Ovary (tissue), 3 donors: Measurements from ENCODE around the gene GLIPR1L1.

ENCODE experiments used
- EP300 ChIP-seq: sonication (generic); formaldehyde crosslinking; IDR thresholded peaks from one replicate; pipeline ENCODE4 v1.6.1; 2017; ENCODE audit warnings: antibody characterized with exemption
- POLR2A ChIP-seq: fragments of 450-650 bp; IDR thresholded peaks from one replicate; pipeline ENCODE4 v1.6.1; 2017; ENCODE audit warnings: antibody characterized with exemption, mild to moderate bottlenecking, moderate library complexity
- TF ChIP-seq, protein P1 (sequence below), 3 donors: fragments of 450-650 bp in 2 of 3; fragments of 200-600 bp in 1 of 3; IDR thresholded peaks; one replicate each; pipeline versions ENCODE4 v1.5.1 to v1.8.0; 2016 to 2022; ENCODE audit warnings: antibody characterized with exemption in 3 of 3, mild to moderate bottlenecking in 1 of 3
- donor health status: DM: no; HTN: no; CAD: no.

- TF ChIP-seq, protein P1, sequence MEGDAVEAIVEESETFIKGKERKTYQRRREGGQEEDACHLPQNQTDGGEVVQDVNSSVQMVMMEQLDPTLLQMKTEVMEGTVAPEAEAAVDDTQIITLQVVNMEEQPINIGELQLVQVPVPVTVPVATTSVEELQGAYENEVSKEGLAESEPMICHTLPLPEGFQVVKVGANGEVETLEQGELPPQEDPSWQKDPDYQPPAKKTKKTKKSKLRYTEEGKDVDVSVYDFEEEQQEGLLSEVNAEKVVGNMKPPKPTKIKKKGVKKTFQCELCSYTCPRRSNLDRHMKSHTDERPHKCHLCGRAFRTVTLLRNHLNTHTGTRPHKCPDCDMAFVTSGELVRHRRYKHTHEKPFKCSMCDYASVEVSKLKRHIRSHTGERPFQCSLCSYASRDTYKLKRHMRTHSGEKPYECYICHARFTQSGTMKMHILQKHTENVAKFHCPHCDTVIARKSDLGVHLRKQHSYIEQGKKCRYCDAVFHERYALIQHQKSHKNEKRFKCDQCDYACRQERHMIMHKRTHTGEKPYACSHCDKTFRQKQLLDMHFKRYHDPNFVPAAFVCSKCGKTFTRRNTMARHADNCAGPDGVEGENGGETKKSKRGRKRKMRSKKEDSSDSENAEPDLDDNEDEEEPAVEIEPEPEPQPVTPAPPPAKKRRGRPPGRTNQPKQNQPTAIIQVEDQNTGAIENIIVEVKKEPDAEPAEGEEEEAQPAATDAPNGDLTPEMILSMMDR (IDR thresholded peaks at IDR 0.05) = no peak
- TF ChIP-seq POLR2A = no peak
- no peak for TF ChIP-seq EP300
These were observed 80.2 kb downstream of the GLIPR1L1 start for GRCh38 chr12:75414671-75415070.
